WTC11 (cell line): Measurements from ENCODE around the gene ITM2C. TPM values are rescaled to one million over a fixed set of nuclear protein-coding genes. Genes with fewer than 3 reads are reported as not detected.

ENCODE experiments used
- ATAC-seq: fragments of 200-7000 bp; cut with Tn5 transposase; 2 replicates; pipeline ENCODE4 v1.10.0; 2021; ENCODE audit warnings: mild to moderate bottlenecking, moderate library complexity
- CTCF ChIA-PET: fragments of 300-600 bp; sonication (Branson Sonifier 250); formaldehyde crosslinking; loops from one replicate; lab custom pipeline; 2021; ENCODE audit warnings: antibody characterized with exemption; lab: Charles Lee
- POLR2A ChIA-PET: fragments of 350-600 bp; sonication (Branson Sonifier 250); formaldehyde crosslinking; loops from one replicate; lab custom pipeline; 2021; ENCODE audit warnings: antibody characterized with exemption; lab: Charles Lee
- DNase-seq: peaks from one replicate; pipeline ENCODE4 v3.0.0; 2021; ENCODE audit warnings: low spot score
- H3K27ac Mint-ChIP-seq: 2 replicates; pipeline ENCODE4 v1.8.0; 2021; ENCODE audit warnings: mixed read lengths
- H3K27me3 Mint-ChIP-seq: 2 replicates; pipeline ENCODE4 v1.8.0; 2021; ENCODE audit warnings: low read depth, mild to moderate bottlenecking, moderate library complexity, mixed read lengths
- H3K36me3 Mint-ChIP-seq: 2 replicates; pipeline ENCODE4 v1.8.0; 2021; ENCODE audit warnings: mixed read lengths
- H3K4me1 Mint-ChIP-seq: 2 replicates; pipeline ENCODE4 v1.8.0; 2022; ENCODE audit warnings: mixed read lengths
- H3K4me3 Mint-ChIP-seq: 2 replicates; pipeline ENCODE4 v1.8.0; 2021; ENCODE audit warnings: mild to moderate bottlenecking, moderate library complexity, mixed read lengths
- H3K9me3 Mint-ChIP-seq: 2 replicates; pipeline ENCODE4 v1.8.0; 2021; ENCODE audit warnings: mixed read lengths
- ARID4B ChIP-seq: sonication (generic); formaldehyde crosslinking; IDR thresholded peaks from 2 replicates; pipeline ENCODE4 v1.8.0; 2023; ENCODE audit warnings: missing genetic modification reagents, mild to moderate bottlenecking, borderline replicate concordance
- ATF1 ChIP-seq: sonication (generic); formaldehyde crosslinking; IDR thresholded peaks from 2 replicates; pipeline ENCODE4 v1.8.1; 2023; ENCODE audit warnings: mild to moderate bottlenecking, moderate library complexity, missing genetic modification reagents
- CTCF ChIP-seq: fragments of 200-600 bp; IDR thresholded peaks from 2 replicates; pipeline ENCODE4 v1.8.0; 2022; ENCODE audit warnings: antibody characterized with exemption
- FOXJ3 ChIP-seq: sonication (generic); formaldehyde crosslinking; IDR thresholded peaks from 2 replicates; pipeline ENCODE4 v1.9.0; 2021; ENCODE audit warnings: missing genetic modification reagents, mild to moderate bottlenecking, borderline replicate concordance
- PRDM15 ChIP-seq: sonication (generic); formaldehyde crosslinking; IDR thresholded peaks from 2 replicates; pipeline ENCODE4 v1.8.0; 2022; ENCODE audit warnings: missing genetic modification reagents
- STAT6 ChIP-seq: sonication (generic); formaldehyde crosslinking; conservative IDR thresholded peaks from 2 replicates; pipeline ENCODE4 v1.8.1; 2023; ENCODE audit warnings: mild to moderate bottlenecking, low read depth, missing genetic modification reagents, moderate library complexity
- TCF7 ChIP-seq: sonication (generic); formaldehyde crosslinking; IDR thresholded peaks from 2 replicates; pipeline ENCODE4 v1.8.0; 2022; ENCODE audit warnings: mild to moderate bottlenecking, low read depth, missing genetic modification reagents, moderate library complexity
- TP53 ChIP-seq: sonication (generic); formaldehyde crosslinking; IDR thresholded peaks from 2 replicates; pipeline ENCODE4 v1.8.1; 2023; ENCODE audit warnings: mild to moderate bottlenecking, missing genetic modification reagents
- ZNF317 ChIP-seq: sonication (generic); formaldehyde crosslinking; IDR thresholded peaks from 2 replicates; pipeline ENCODE4 v1.8.1; 2023; ENCODE audit warnings: low read depth, mild to moderate bottlenecking, moderate library complexity, missing genetic modification reagents, borderline replicate concordance
- total RNA-seq: library from RNA; stranded (reverse); gene quantifications from 3 replicates; pipeline ENCODE4 v1.2.3, GENCODE V29; 2021

ITM2C gene
- total RNA-seq, 1 experiment from 2014 or later, result 316 TPM

GRCh38 chr2:230823264-230823964, 41.3 kb upstream of the ITM2C start:
- POLR2A ChIA-PET, result no interaction called here
- no peak overlapping the region for H3K27ac Mint-ChIP-seq

GRCh38 chr2:230824406-230824978, 40.2 kb upstream of the ITM2C start:
- Mint-ChIP-seq H3K4me1 (peaks cover 11% of the 10 kb centered on the region), H3K4me3 (no peak overlapping the region; the same call in 1 of the 2 replicates), H3K36me3 (no peaks in the 10 kb centered on the region; the same call in 1 of the 2 replicates), H3K27ac (no peak overlapping the region), H3K27me3 (peaks cover 5% of the 10 kb centered on the region; the same call in 1 of the 2 replicates), H3K9me3 (no peaks in the 10 kb centered on the region)
- TF ChIP-seq PRDM15 (no peak), CTCF (peak; percentile 70)
- ATAC-seq (peak; percentile 89), DNase-seq (peak; percentile 59)
- CTCF ChIA-PET, result interaction anchor here (0.6 to 2.7 kb wide), 54 partner anchors 9 to 628 kb away, joined by 3 to 81 read pairs (median 5); partner anchors contain the start of genes GPR55 and ITM2C
- POLR2A ChIA-PET, result no interaction called here

More at GRCh38 chr2:230823264-230823964, 41.3 kb upstream of the ITM2C start:
- no peaks in the 10 kb centered on the region for H3K9me3 Mint-ChIP-seq
- CTCF ChIA-PET, result interaction anchor here (1.0 to 2.7 kb wide), 18 partner anchors 10 to 230 kb away, joined by 3 to 81 read pairs (median 8); partner anchors contain the start of gene GPR55
- H3K36me3 Mint-ChIP-seq, result peaks cover 6% of the 10 kb centered on the region
- no peak for TF ChIP-seq TP53
- TF ChIP-seq ARID4B (CRISPR knock-in tag), result no peak
- no peak for TF ChIP-seq FOXJ3 (CRISPR knock-in tag)
- TF ChIP-seq ZNF317, result no peak
- TF ChIP-seq STAT6 (CRISPR knock-in tag), result no peak
- 0 out of 2 replicates have a peak, but pooled peaks have one; percentile 6 for TF ChIP-seq ATF1 (CRISPR knock-in tag)
- no peak for TF ChIP-seq TCF7 (CRISPR knock-in tag)
- TF ChIP-seq, all 79 proteins: peak for 1
- ATAC-seq (no peak), DNase-seq (no peak)
- peaks cover 5% of the 10 kb centered on the region; the same call in 1 of the 2 replicates for H3K27me3 Mint-ChIP-seq
- no peak overlapping the region for H3K4me3 Mint-ChIP-seq
- H3K4me1 Mint-ChIP-seq, result peaks cover 11% of the 10 kb centered on the region
